ENCODE results near the gene PHACTR3. TPM values are rescaled to one million over a fixed set of nuclear protein-coding genes. Genes with fewer than 3 reads are reported as not detected.
A peak's percentile ranks its signal among the peaks of the same experiment; 100 is the strongest.

The PHACTR3 gene
- total RNA-seq, 1 donor from 2014 or later, result 22.3 TPM

GRCh38 chr20:59605601-59606364, 1.4 kb downstream of the PHACTR3 start:
- Mint-ChIP-seq H3K27ac (ENCODE audit: unreplicated experiment) (peak overlapping the region; percentile 83), H3K9me3 (no peaks in the 10 kb centered on the region), H3K4me3 (peak overlapping the region; percentile 80), H3K36me3 (ENCODE audit: low read depth) (no peaks in the 10 kb centered on the region), H3K4me1 (peaks cover 19% of the 10 kb centered on the region), H3K27me3 (ENCODE audit: low read depth) (peaks cover 85% of the 10 kb centered on the region)
- peak; percentile 20 for DNase-seq (ENCODE audit: low read depth, low spot score)
- no peak for TF ChIP-seq CTCF (conservative IDR thresholded peaks at IDR 0.05)

- DNase-seq (ENCODE audit: low read depth, low spot score), result no peak
- Mint-ChIP-seq H3K27ac (ENCODE audit: unreplicated experiment) (no peak overlapping the region), H3K36me3 (ENCODE audit: low read depth) (no peaks in the 10 kb centered on the region), H3K4me1 (peaks cover 19% of the 10 kb centered on the region), H3K9me3 (no peaks in the 10 kb centered on the region), H3K4me3 (peak overlapping the region; percentile 80), H3K27me3 (ENCODE audit: low read depth) (peaks cover 77% of the 10 kb centered on the region)
- no peak for TF ChIP-seq CTCF (conservative IDR thresholded peaks at IDR 0.05)
Observed at GRCh38 chr20:59606566-59606965, 2.2 kb downstream of the PHACTR3 start.

GRCh38 chr20:59608396-59608795, 4.1 kb downstream of the PHACTR3 start:
- Mint-ChIP-seq H3K4me3 (no peak overlapping the region), H3K27me3 (ENCODE audit: low read depth) (peaks cover 68% of the 10 kb centered on the region), H3K36me3 (ENCODE audit: low read depth) (no peaks in the 10 kb centered on the region), H3K4me1 (peaks cover 19% of the 10 kb centered on the region), H3K27ac (ENCODE audit: unreplicated experiment) (no peak overlapping the region), H3K9me3 (no peaks in the 10 kb centered on the region)
- no peak for DNase-seq (ENCODE audit: low read depth, low spot score)
- no peak for TF ChIP-seq CTCF (conservative IDR thresholded peaks at IDR 0.05)

DNA sequence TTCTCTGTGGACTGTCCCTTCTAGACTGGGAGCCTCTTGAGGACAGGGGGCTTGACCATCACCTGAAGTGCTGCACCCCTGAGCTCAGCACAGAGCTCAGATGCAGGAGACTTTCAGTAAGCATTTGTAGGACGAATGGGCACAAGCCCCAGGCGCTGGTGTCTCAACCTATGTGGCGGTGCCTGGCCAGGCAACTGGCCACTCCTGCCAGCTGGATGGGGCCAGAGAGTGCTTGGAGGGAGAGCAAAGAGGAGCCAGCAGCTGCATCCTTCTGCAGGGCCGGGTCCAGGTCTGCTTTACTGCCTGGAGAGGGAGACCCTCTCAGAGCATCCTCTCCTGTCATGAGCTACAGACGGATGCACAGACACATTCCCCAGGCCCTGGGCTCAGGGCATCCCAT, 4.5 kb downstream of the PHACTR3 start:
- no peak for DNase-seq (ENCODE audit: low read depth, low spot score)
- no peaks in the 10 kb centered on the region for H3K9me3 Mint-ChIP-seq
- no peak overlapping the region for H3K27ac Mint-ChIP-seq (ENCODE audit: unreplicated experiment)
- peaks cover 64% of the 10 kb centered on the region for H3K27me3 Mint-ChIP-seq (ENCODE audit: low read depth)
- TF ChIP-seq CTCF (conservative IDR thresholded peaks at IDR 0.05), result no peak
- no peaks in the 10 kb centered on the region for H3K36me3 Mint-ChIP-seq (ENCODE audit: low read depth)
- no peak overlapping the region for H3K4me3 Mint-ChIP-seq
- H3K4me1 Mint-ChIP-seq, result peaks cover 19% of the 10 kb centered on the region

GRCh38 chr20:59611286-59611685, 6.9 kb downstream of the PHACTR3 start:
- TF ChIP-seq CTCF (conservative IDR thresholded peaks at IDR 0.05), result no peak
- DNase-seq (ENCODE audit: low read depth, low spot score), result no peak
- no peaks in the 10 kb centered on the region for H3K36me3 Mint-ChIP-seq (ENCODE audit: low read depth)
- no peaks in the 10 kb centered on the region for H3K9me3 Mint-ChIP-seq
- no peak overlapping the region for H3K27ac Mint-ChIP-seq (ENCODE audit: unreplicated experiment)
- peaks cover 14% of the 10 kb centered on the region for H3K4me1 Mint-ChIP-seq
- H3K4me3 Mint-ChIP-seq, result no peak overlapping the region
- H3K27me3 Mint-ChIP-seq (ENCODE audit: low read depth), result peaks cover 67% of the 10 kb centered on the region
